PFSK-1 (cell line): ENCODE data around the gene QPCT.

Experiments used
- FOXP2 ChIP-seq: optimal IDR thresholded peaks from 2 replicates; pipeline ENCODE3; 2011; ENCODE audit warnings: borderline replicate concordance, control low read depth, inconsistent platforms; ENCODE audit not compliant: insufficient read depth; ENCODE audit errors: extremely low read length, extremely low read depth
- POLR2AphosphoS5 ChIP-seq: IDR thresholded peaks from 2 replicates; pipeline ENCODE4 v1.6.1; 2012; ENCODE audit warnings: low read depth, mild to moderate bottlenecking, control low read depth, low read length, moderate library complexity
- TAF1 ChIP-seq: IDR thresholded peaks from 2 replicates; pipeline ENCODE4 v1.6.1; 2012; ENCODE audit warnings: low read length, control low read depth, borderline replicate concordance; ENCODE audit not compliant: insufficient read depth
- TF ChIP-seq, protein P1 (sequence below), 2 experiments: IDR thresholded peaks; 2 replicates each; pipeline versions ENCODE4 v1.6.1 to v1.8.0; 2011 to 2012; ENCODE audit warnings: low read depth in 2 of 2, low read length in 2 of 2, control low read depth in 1 of 2, inconsistent platforms in 1 of 2, mild to moderate bottlenecking in 1 of 2, moderate library complexity in 1 of 2; ENCODE audit not compliant: insufficient read depth in 1 of 2

- TF ChIP-seq POLR2AphosphoS5 (no peak), TAF1 (no peak), FOXP2 (no peak)
- TF ChIP-seq, protein P1, sequence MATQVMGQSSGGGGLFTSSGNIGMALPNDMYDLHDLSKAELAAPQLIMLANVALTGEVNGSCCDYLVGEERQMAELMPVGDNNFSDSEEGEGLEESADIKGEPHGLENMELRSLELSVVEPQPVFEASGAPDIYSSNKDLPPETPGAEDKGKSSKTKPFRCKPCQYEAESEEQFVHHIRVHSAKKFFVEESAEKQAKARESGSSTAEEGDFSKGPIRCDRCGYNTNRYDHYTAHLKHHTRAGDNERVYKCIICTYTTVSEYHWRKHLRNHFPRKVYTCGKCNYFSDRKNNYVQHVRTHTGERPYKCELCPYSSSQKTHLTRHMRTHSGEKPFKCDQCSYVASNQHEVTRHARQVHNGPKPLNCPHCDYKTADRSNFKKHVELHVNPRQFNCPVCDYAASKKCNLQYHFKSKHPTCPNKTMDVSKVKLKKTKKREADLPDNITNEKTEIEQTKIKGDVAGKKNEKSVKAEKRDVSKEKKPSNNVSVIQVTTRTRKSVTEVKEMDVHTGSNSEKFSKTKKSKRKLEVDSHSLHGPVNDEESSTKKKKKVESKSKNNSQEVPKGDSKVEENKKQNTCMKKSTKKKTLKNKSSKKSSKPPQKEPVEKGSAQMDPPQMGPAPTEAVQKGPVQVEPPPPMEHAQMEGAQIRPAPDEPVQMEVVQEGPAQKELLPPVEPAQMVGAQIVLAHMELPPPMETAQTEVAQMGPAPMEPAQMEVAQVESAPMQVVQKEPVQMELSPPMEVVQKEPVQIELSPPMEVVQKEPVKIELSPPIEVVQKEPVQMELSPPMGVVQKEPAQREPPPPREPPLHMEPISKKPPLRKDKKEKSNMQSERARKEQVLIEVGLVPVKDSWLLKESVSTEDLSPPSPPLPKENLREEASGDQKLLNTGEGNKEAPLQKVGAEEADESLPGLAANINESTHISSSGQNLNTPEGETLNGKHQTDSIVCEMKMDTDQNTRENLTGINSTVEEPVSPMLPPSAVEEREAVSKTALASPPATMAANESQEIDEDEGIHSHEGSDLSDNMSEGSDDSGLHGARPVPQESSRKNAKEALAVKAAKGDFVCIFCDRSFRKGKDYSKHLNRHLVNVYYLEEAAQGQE (IDR thresholded peaks at IDR 0.05; ENCODE audit: insufficient read depth in 1 of 2, low read depth in 2 of 2, low read length in 2 of 2), result no peak
Measured at GRCh38 chr2:37367984-37368383, 23.6 kb downstream of the QPCT start.
